Esophagus (tissue), 2 donors: ENCODE measurements around the gene NPAT. TPM values are rescaled to one million over a fixed set of nuclear protein-coding genes. Genes with fewer than 3 reads are reported as not detected.

Source experiments
- H3K27ac ChIP-seq, 2 donors: one replicate each; pipeline ENCODE4 v1.5.1; 2013; ENCODE audit warnings: low read depth in 2 of 2, mild to moderate bottlenecking in 2 of 2, inconsistent platforms in 1 of 2, low read length in 1 of 2, moderate library complexity in 1 of 2
- H3K27me3 ChIP-seq, 2 donors: one replicate each; pipeline ENCODE4 v1.6.1; 2013; ENCODE audit warnings: low read length in 2 of 2, control low read depth in 1 of 2, mild to moderate bottlenecking in 1 of 2; ENCODE audit not compliant: insufficient read depth in 2 of 2, control insufficient read depth in 1 of 2
- H3K36me3 ChIP-seq, 2 donors: one replicate each; pipeline ENCODE4 v1.6.1; 2013; ENCODE audit warnings: low read length in 1 of 2; ENCODE audit not compliant: control insufficient read depth in 2 of 2, insufficient read depth in 2 of 2
- H3K4me1 ChIP-seq, 2 donors: one replicate each; pipeline ENCODE4 v1.6.1; 2013; ENCODE audit warnings: low read length in 1 of 2; ENCODE audit not compliant: control insufficient read depth in 2 of 2, insufficient read depth in 2 of 2
- H3K4me3 ChIP-seq, 2 donors: one replicate each; pipeline ENCODE4 v1.5.1; 2013; ENCODE audit warnings: low read length in 2 of 2, mild to moderate bottlenecking in 2 of 2, low read depth in 1 of 2, moderate library complexity in 1 of 2
- H3K9me3 ChIP-seq, 2 donors: one replicate each; pipeline ENCODE4 v1.6.1; 2013; ENCODE audit warnings: mild to moderate bottlenecking in 2 of 2, low read depth in 1 of 2, low read length in 1 of 2, moderate library complexity in 1 of 2; ENCODE audit not compliant: control insufficient read depth in 2 of 2, insufficient read depth in 1 of 2
- WGBS, 2 donors: extraction: QIAGEN DNeasy Blood & Tissue Kit; methylation state at CpG; one replicate each; pipeline ENCODE4 v1.1.7; 2013; 5-methylcytosine and 5-hydroxymethylcytosine counted together
- polyA plus RNA-seq, 2 donors: library from polyadenylated mRNA; stranded (reverse); fragments of 200-250 nt; gene quantifications; one replicate each; pipeline ENCODE4 v1.2.3, GENCODE V29; 2013
- donor health status: healthy with polysubstance abuse.
- donor health status: Bipolar disorder and iron deficiency.

The NPAT gene
- polyA plus RNA-seq: 1 to 10 TPM; 2.0 to 2.5 TPM

DNA sequence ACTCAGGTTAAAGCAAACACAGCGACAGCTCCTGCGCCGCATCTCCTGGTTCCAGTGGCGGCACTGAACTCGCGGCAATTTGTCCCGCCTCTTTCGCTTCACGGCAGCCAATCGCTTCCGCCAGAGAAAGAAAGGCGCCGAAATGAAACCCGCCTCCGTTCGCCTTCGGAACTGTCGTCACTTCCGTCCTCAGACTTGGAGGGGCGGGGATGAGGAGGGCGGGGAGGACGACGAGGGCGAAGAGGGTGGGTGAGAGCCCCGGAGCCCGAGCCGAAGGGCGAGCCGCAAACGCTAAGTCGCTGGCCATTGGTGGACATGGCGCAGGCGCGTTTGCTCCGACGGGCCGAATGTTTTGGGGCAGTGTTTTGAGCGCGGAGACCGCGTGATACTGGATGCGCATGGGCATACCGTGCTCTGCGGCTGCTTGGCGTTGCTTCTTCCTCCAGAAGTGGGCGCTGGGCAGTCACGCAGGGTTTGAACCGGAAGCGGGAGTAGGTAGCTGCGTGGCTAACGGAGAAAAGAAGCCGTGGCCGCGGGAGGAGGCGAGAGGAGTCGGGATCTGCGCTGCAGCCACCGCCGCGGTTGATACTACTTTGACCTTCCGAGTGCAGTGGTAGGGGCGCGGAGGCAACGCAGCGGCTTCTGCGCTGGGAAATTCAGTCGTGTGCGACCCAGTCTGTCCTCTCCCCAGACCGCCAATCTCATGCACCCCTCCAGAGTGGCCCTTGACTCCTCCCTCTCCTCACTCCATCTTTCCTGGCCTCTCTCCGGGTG lies at the start of gene NPAT, which contains the start of gene ATM:
Gene NPAT, minus strand, starts transcription at position 65 of the 774 bp plus-strand sequence. CDS start 102 bp downstream, outside the sequence.
Gene ATM, plus strand, starts transcription at position 494 of the 774 bp plus-strand sequence. CDS start 4,558 bp downstream, outside the sequence.
- Histone ChIP-seq H3K27ac (peak within 1 kb of the TSS; percentile 99 to 100), H3K27me3 (no peaks in the 10 kb centered on the region), H3K4me1 (no peaks in the 10 kb centered on the region), H3K9me3 (no peaks in the 10 kb centered on the region), H3K36me3 (no peaks in the 10 kb centered on the region), H3K4me3 (peak within 1 kb of the TSS; percentile 85 to 97)
- 0% methylated on average over 67 to 70 of the region's 70 CpGs for WGBS, 2 donors

DNA sequence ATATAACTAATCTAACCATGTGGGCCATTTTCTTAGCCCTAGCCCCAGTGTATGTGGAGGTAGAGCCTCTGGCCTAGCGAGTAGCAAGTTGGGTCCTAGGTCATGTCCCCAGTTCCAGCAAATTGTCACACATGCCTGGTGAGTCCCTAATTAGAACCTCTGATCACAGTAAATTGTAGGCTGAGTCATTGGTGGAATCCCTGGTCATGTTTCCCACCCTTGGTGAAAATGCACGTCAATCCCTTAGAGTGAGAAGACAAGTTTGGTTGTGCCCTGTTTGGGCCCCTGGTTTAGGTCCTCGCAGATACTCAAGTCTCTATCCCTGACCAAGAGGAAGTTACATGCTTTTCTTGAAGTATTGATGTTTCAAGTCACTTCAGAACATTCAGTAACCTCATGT lies 47.1 kb upstream of the NPAT start:
- Histone ChIP-seq H3K4me3 (no peak overlapping the region), H3K27me3 (no peaks in the 10 kb centered on the region), H3K4me1 (no peaks in the 10 kb centered on the region), H3K27ac (no peak overlapping the region), H3K36me3 (peaks cover 0 to 4% of the 10 kb centered on the region in 2 donors), H3K9me3 (no peaks in the 10 kb centered on the region)
- 89 to 94% methylated on average over 3 of the region's 3 CpGs for whole genome bisulfite sequencing, 2 donors

DNA sequence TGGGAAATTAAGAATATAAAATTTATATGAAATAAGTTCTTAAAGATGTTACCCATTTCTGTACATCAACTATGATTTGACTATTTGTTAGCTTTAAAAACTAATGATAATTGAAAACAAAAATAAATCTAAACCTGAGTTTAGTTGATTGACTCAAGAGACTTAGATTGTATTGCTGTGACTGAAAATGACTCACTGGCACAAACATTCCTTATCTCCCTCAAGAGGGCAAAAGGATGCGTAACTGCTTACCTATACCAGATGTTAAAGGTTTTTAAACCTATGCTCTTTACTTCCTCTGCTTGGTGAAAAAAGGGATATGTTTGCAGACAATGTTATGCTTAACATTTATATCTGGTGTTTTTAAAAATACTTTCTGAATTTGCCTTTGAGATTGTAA lies 30.7 kb upstream of the NPAT start:
- Histone ChIP-seq H3K4me1 (no peaks in the 10 kb centered on the region), H3K27me3 (no peaks in the 10 kb centered on the region), H3K36me3 (peaks cover 0 to 2% of the 10 kb centered on the region in 2 donors), H3K9me3 (no peaks in the 10 kb centered on the region), H3K4me3 (no peak overlapping the region), H3K27ac (no peak overlapping the region)
- 88 to 94% methylated on average over 1 of the region's 1 CpG for WGBS, 2 donors

DNA sequence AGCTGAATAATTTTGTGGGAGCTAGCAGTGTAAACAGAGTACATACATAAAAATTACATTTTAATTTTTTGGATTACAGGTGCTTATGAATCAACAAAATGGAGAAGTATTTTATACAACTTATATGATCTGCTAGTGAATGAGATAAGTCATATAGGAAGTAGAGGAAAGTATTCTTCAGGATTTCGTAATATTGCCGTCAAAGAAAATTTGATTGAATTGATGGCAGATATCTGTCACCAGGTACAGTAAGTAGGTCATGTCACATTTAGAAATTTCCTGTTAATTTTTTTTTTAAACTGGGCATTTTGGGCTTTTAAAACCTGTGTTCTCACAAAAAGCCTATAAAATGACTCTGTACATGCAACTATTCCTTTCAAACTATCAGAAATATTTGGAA lies 24.4 kb upstream of the NPAT start:
- Histone ChIP-seq H3K27ac (no peak overlapping the region), H3K9me3 (no peaks in the 10 kb centered on the region), H3K4me1 (no peaks in the 10 kb centered on the region), H3K36me3 (peaks cover 0 to 4% of the 10 kb centered on the region in 2 donors), H3K27me3 (no peaks in the 10 kb centered on the region), H3K4me3 (no peak overlapping the region)
- 90% methylated on average over 2 of the region's 2 CpGs for WGBS, 2 donors

DNA sequence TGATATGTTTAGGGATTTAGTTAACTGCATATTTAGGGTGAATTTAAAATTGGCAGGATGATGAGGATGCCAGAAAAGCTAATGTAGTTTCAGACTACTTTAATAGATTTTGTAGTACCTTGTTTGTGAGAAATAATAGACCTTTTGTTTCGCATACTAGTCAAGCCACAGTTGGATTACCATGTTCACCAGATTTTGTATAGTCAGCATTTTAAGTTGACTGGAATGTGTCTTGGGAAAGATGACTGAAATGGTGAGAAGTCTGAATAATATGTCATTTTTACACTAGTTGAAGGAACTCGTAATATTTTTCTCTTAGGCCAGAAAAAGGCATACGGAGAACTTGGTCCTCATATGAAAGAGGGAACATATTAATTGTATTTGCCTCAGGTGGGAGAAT lies 23.9 kb upstream of the NPAT start:
- no peak overlapping the region for H3K27ac ChIP-seq
- WGBS, 2 donors: 65 to 83% methylated on average over 3 of the region's 3 CpGs
- no peaks in the 10 kb centered on the region for H3K4me1 ChIP-seq
- no peaks in the 10 kb centered on the region for H3K27me3 ChIP-seq
- H3K9me3 ChIP-seq: no peaks in the 10 kb centered on the region
- H3K4me3 ChIP-seq: no peak overlapping the region
- H3K36me3 ChIP-seq: peaks cover 0 to 4% of the 10 kb centered on the region in 2 donors

DNA sequence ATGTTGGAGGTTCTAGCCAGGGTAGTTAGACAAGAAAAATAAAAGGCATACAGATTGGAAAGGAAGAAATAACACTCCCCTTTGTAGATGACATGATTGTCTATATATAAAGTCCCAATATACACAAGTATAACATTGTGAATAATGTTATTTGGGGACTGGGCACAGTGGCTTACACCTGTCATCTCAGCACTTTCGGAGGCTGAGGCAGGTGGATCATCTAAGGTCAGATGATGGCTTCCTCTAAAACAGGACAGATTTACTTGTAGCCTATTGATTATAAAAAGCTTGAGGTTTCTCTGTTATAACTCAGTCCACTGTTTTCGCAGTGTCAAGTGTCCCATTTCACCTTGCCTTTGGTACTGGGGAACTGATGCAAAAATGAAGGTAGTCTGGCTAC lies 20.0 kb upstream of the NPAT start:
- no peaks in the 10 kb centered on the region for H3K27me3 ChIP-seq
- H3K4me3 ChIP-seq: no peak overlapping the region
- 98 to 100% methylated on average over 2 of the region's 2 CpGs for WGBS, 2 donors
- peaks cover 0 to 4% of the 10 kb centered on the region in 2 donors for H3K36me3 ChIP-seq
- H3K4me1 ChIP-seq: no peaks in the 10 kb centered on the region
- no peaks in the 10 kb centered on the region for H3K9me3 ChIP-seq
- H3K27ac ChIP-seq: no peak overlapping the region

DNA sequence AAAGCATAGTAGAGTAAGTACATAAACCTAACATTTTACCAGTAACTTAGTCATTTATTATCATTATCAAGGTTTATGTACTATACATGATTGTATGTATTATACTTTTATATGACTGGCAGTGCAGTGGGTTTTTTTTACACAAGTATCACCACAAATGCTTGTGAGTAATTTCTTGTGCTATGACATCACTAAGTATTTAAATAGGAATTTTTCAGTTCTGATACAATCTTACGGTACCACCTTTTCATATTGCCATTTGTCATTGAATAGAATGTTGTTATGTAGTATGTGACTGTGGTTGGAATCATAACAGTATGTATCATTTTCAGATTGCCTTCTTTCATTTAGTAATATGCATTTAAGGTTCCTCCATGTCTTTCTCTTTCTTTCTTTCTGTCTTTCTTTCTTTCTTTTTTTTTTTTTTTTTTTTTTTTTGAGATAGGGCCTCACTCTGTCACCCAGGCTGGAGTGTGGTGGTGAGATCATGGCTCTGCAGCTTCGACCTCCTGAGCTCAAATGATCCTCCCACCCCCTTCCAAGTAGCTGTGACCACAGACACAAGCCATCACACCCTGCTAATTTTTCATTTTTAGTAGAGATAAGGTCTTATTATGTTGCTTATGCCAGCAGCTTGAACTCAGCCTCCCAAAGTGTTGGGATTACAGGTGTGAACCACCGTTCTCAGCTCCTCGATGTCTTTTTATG lies 19.0 kb upstream of the NPAT start:
- Histone ChIP-seq H3K4me3 (no peak overlapping the region), H3K9me3 (no peaks in the 10 kb centered on the region), H3K4me1 (no peaks in the 10 kb centered on the region), H3K27ac (no peak overlapping the region), H3K36me3 (peaks cover 0 to 4% of the 10 kb centered on the region in 2 donors), H3K27me3 (no peaks in the 10 kb centered on the region)
- 83 to 89% methylated on average over 4 of the region's 4 CpGs for WGBS, 2 donors

DNA sequence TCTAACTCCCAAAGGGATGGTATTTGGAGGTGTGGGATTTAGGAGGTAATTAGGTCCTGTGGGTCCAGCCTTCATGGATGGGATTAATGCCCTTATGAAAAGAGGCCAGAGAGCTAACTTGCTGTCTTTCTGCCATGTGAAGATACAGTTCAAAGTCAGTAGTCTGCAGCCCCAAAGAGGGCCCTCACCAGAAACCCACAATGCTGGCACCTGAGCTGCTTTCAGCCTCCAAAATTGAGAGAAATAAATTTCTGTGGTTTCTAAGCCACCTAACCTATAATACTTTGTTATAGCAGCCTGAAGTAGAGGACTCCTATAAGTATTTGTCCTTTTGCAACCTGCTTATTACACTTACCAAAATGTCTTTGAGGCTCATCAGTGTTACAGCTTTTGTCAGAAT lies 16.6 kb upstream of the NPAT start:
- no peak overlapping the region for H3K4me3 ChIP-seq
- H3K27ac ChIP-seq: no peak overlapping the region
- H3K27me3 ChIP-seq: no peaks in the 10 kb centered on the region
- H3K9me3 ChIP-seq: no peaks in the 10 kb centered on the region
- H3K4me1 ChIP-seq: no peaks in the 10 kb centered on the region
- H3K36me3 ChIP-seq: peaks cover 0 to 4% of the 10 kb centered on the region in 2 donors

DNA sequence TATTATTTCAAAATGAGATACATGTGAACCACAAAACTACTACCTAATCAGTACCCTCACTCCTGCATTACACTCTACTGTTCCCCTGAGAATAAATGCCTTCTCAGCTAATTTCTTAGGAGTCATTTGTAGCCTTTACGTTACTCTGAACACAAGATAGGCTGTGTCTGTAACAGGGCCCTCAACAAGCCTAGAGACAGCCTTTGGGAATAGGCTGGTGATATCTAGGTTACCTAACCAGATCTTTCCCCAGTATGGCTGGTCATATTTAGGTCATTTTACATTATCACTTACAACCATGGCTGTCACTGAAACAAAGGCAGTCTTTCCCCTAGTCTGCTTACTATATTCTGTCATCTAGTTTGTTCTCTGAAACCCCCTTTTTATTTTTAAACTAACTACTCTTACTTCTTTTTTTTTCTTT lies 14.6 kb upstream of the NPAT start:
- Histone ChIP-seq H3K4me1 (no peaks in the 10 kb centered on the region), H3K9me3 (no peaks in the 10 kb centered on the region), H3K27me3 (no peaks in the 10 kb centered on the region), H3K27ac (no peak overlapping the region), H3K4me3 (no peak overlapping the region), H3K36me3 (no peaks in the 10 kb centered on the region)
- WGBS, 2 donors: 87 to 88% methylated on average over 1 of the region's 1 CpG
